OCI-LY1 (cell line): ENCODE data around the gene COBL.

ENCODE experiments used
- H2AFZ ChIP-seq: fragments of 200-600 bp; sonication (generic), shearing (Covaris generic); 2 replicates; pipeline ENCODE4 v1.6.0; 2014; ENCODE audit warnings: antibody characterized with exemption, mild to moderate bottlenecking, low read length
- H3F3A ChIP-seq: fragments of 200-600 bp; sonication (generic), shearing (Covaris generic); 2 replicates; pipeline ENCODE4 v1.6.0; 2014; ENCODE audit warnings: mild to moderate bottlenecking, antibody characterized with exemption, low read length, moderate library complexity; ENCODE audit not compliant: insufficient read depth
- H3K27ac ChIP-seq: fragments of 200-600 bp; sonication (generic); 2 replicates; pipeline ENCODE4 v1.5.1; 2014; ENCODE audit warnings: low read length, mixed run types, mild to moderate bottlenecking, low read depth; ENCODE audit not compliant: poor library complexity, severe bottlenecking
- H3K27me3 ChIP-seq: fragments of 200-600 bp; sonication (generic); 2 replicates; pipeline ENCODE4 v1.6.0; 2014; ENCODE audit warnings: antibody characterized with exemption, mild to moderate bottlenecking, low read length, moderate library complexity; ENCODE audit not compliant: insufficient read depth
- H3K36me3 ChIP-seq: fragments of 200-600 bp; sonication (generic); 2 replicates; pipeline ENCODE4 v1.6.1; 2014; ENCODE audit warnings: mild to moderate bottlenecking, antibody characterized with exemption, low read length, moderate library complexity, mixed read lengths; ENCODE audit not compliant: insufficient read depth
- H3K4me1 ChIP-seq: fragments of 200-600 bp; sonication (generic); 2 replicates; pipeline ENCODE4 v1.5.1; 2014; ENCODE audit warnings: mild to moderate bottlenecking, low read length, moderate library complexity; ENCODE audit not compliant: insufficient read depth, severe bottlenecking
- H3K4me2 ChIP-seq: fragments of 200-600 bp; sonication (generic), shearing (Covaris generic); 2 replicates; pipeline ENCODE4 v1.6.1; 2014; ENCODE audit warnings: low read length
- H3K4me3 ChIP-seq: fragments of 200-600 bp; sonication (generic); 2 replicates; pipeline ENCODE4 v1.5.1; 2014; ENCODE audit warnings: low read length, low read depth, mild to moderate bottlenecking, mixed read lengths; ENCODE audit not compliant: poor library complexity, severe bottlenecking
- H3K79me2 ChIP-seq: fragments of 200-600 bp; shearing (Covaris generic); 2 replicates; pipeline ENCODE4 v1.6.1; 2016; ENCODE audit warnings: mixed run types, low read length, mixed read lengths; ENCODE audit not compliant: insufficient read depth
- H3K9ac ChIP-seq: fragments of 200-600 bp; sonication (generic), shearing (Covaris generic); 2 replicates; pipeline ENCODE4 v1.6.1; 2014; ENCODE audit warnings: mild to moderate bottlenecking, low read length, mixed read lengths
- H3K9me2 ChIP-seq: fragments of 200-600 bp; sonication (generic), shearing (Covaris generic); 2 replicates; pipeline ENCODE4 v1.6.1; 2014; ENCODE audit warnings: low read depth, mild to moderate bottlenecking, low read length, mixed read lengths
- H3K9me3 ChIP-seq: fragments of 200-600 bp; shearing (Covaris generic); 2 replicates; pipeline ENCODE4 v1.6.1; 2014; ENCODE audit warnings: low read length, mixed read lengths
- H4K20me1 ChIP-seq: fragments of 200-600 bp; sonication (generic), shearing (Covaris generic); 2 replicates; pipeline ENCODE4 v1.6.0; 2016; ENCODE audit warnings: mild to moderate bottlenecking, low read length; ENCODE audit not compliant: insufficient read depth
- CTCF ChIP-seq: fragments of 200-600 bp; sonication (generic), shearing (Covaris generic); IDR thresholded peaks from 2 replicates; pipeline ENCODE4 v1.5.1; 2017; ENCODE audit warnings: mild to moderate bottlenecking, antibody characterized with exemption, low read length, moderate library complexity, mixed read lengths
- EZH2 ChIP-seq: fragments of 200-600 bp; sonication (generic), shearing (Covaris generic); IDR thresholded peaks from 2 replicates; pipeline ENCODE4 v1.8.0; 2017; ENCODE audit warnings: borderline replicate concordance, mixed run types, mild to moderate bottlenecking, antibody characterized with exemption, low read length, moderate library complexity, mixed read lengths

Gene COBL

DNA sequence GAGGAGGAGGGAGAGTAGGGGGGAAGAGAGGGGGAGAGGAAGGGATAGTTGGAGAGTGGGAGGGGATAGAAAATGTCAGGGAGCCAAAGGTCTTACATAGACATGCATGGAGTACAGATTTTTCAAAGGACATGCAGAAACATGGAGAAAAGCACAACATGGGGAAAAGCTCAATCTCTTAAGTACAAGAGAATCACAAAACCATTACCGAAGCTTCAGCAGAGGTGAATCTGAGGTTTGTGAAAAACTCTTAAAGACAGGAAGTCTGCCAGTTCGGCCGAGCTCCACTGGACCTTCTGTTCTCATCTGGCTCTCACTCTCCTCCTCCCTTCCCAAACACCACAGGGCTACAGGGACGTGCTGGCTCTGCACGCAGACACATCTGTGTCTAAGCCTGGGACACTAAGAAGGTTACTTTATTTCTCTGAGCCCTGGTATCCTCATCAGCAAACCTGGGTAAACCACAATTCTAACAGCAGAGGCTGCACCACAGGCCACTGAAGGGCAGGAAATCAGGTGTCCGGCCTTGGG is 133.9 kb downstream of the COBL start:
- Histone ChIP-seq H3K9me2 (no peaks in the 10 kb centered on the region), H3K4me1 (no peaks in the 10 kb centered on the region), H3K9ac (no peak overlapping the region), H3K4me2 (no peak overlapping the region), H3K27ac (no peak overlapping the region), H3K79me2 (no peaks in the 10 kb centered on the region), H3K4me3 (no peak overlapping the region), H3K27me3 (0 out of 2 replicates have a peak, but pooled peaks cover 4% of the 10 kb centered on the region), H3K9me3 (no peaks in the 10 kb centered on the region), H2AFZ (no peak overlapping the region), H4K20me1 (no peaks in the 10 kb centered on the region), H3F3A (no peaks in the 10 kb centered on the region), H3K36me3 (no peaks in the 10 kb centered on the region)
- no peak for TF ChIP-seq CTCF
- TF ChIP-seq EZH2, result no peak

DNA sequence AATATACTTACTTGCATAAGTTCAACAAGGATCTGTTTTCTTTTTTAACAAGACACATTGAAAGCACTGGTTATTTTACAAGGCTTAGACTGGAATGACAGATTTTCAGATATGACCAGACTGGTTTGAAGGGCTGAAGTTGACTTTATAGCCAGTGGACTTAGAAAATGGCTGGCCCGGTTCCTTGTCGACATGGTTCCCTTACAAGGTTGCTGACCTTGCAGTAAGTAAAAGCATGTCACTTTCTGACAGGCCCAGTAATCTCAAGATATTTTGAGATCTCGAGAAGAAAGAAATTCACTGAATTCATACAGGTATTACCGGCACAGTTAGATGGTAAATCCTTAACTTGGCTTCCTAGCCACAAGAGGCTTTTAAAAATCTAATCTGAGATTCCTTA is 136.5 kb downstream of the COBL start:
- Histone ChIP-seq H3K27ac (no peak overlapping the region), H3K4me3 (no peak overlapping the region), H3K9me3 (no peaks in the 10 kb centered on the region), H3K4me2 (no peak overlapping the region), H3K9me2 (no peaks in the 10 kb centered on the region), H3K4me1 (no peaks in the 10 kb centered on the region), H3K79me2 (no peaks in the 10 kb centered on the region), H2AFZ (no peak overlapping the region), H3K36me3 (no peaks in the 10 kb centered on the region), H3F3A (no peaks in the 10 kb centered on the region), H4K20me1 (no peaks in the 10 kb centered on the region), H3K27me3 (0 out of 2 replicates have a peak, but pooled peaks cover 4% of the 10 kb centered on the region), H3K9ac (no peak overlapping the region)
- TF ChIP-seq CTCF, result no peak
- TF ChIP-seq EZH2, result no peak

DNA sequence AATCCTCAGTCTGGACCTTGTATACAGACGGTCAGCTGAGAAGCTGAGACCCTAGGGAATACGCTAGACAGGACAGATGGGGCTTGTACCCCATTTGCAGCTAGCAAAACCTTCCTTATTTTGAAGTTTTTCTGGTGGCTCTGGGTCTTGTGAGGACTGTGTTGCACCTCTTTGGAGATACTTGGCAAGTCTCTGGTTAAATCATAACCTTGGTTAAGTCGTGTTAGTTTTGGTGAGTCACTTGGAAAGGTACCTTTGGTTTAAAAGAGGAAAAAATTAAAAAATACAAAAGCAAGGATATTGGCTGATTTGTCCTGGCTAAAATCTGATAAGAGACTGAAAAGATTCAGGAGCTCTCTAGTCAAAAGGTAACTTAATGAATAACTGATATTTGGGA is 140.6 kb downstream of the COBL start:
- Histone ChIP-seq H3K4me2 (no peak overlapping the region), H3K4me3 (no peak overlapping the region), H3K9me2 (no peaks in the 10 kb centered on the region; the same call in 1 of the 2 replicates), H3K9ac (no peak overlapping the region), H2AFZ (no peak overlapping the region), H3K79me2 (no peaks in the 10 kb centered on the region), H3F3A (no peaks in the 10 kb centered on the region), H3K27me3 (0 out of 2 replicates have a peak, but pooled peaks cover 1% of the 10 kb centered on the region), H3K36me3 (no peaks in the 10 kb centered on the region), H3K27ac (no peak overlapping the region), H3K4me1 (no peaks in the 10 kb centered on the region), H4K20me1 (no peaks in the 10 kb centered on the region), H3K9me3 (no peaks in the 10 kb centered on the region)
- no peak for TF ChIP-seq CTCF
- TF ChIP-seq EZH2, result no peak
